Neural cell (in vitro differentiated cells): ENCODE results near the gene PRDM1.

Experiments
- CTCF ChIP-seq: fragments of 450-650 bp; IDR thresholded peaks from 2 replicates; pipeline ENCODE4 v1.5.1; 2014; ENCODE audit warnings: antibody characterized with exemption, mild to moderate bottlenecking, moderate library complexity; ENCODE audit not compliant: poor library complexity, severe bottlenecking
- POLR2AphosphoS5 ChIP-seq: IDR thresholded peaks from 2 replicates; pipeline ENCODE4 v1.6.1; 2012
- REST ChIP-seq: IDR thresholded peaks from 2 replicates; pipeline ENCODE4 v1.6.1; 2012; ENCODE audit warnings: borderline replicate concordance
- SMC3 ChIP-seq: fragments of 450-650 bp; conservative IDR thresholded peaks from 2 replicates; pipeline ENCODE4 v1.6.1; 2014; ENCODE audit warnings: antibody characterized with exemption, mild to moderate bottlenecking, moderate library complexity; ENCODE audit not compliant: poor library complexity

- TF ChIP-seq CTCF (no peak), POLR2AphosphoS5 (no peak), REST (no peak), SMC3 (no peak)
These were observed 68.2 kb downstream of the PRDM1 start for GRCh38 chr6:106154326-106154725.
